22Rv1 (cell line): ENCODE measurements around the gene CD93.

Experiments
- ZFX ChIP-seq: fragments of 450-650 bp; IDR thresholded peaks from 2 replicates; pipeline ENCODE4 v1.6.1; 2017; ENCODE audit warnings: antibody characterized with exemption, borderline replicate concordance
- TF ChIP-seq, protein P1 (sequence below): fragments of 450-650 bp; IDR thresholded peaks from 2 replicates; pipeline ENCODE4 v1.5.1; 2017; ENCODE audit warnings: mild to moderate bottlenecking

DNA sequence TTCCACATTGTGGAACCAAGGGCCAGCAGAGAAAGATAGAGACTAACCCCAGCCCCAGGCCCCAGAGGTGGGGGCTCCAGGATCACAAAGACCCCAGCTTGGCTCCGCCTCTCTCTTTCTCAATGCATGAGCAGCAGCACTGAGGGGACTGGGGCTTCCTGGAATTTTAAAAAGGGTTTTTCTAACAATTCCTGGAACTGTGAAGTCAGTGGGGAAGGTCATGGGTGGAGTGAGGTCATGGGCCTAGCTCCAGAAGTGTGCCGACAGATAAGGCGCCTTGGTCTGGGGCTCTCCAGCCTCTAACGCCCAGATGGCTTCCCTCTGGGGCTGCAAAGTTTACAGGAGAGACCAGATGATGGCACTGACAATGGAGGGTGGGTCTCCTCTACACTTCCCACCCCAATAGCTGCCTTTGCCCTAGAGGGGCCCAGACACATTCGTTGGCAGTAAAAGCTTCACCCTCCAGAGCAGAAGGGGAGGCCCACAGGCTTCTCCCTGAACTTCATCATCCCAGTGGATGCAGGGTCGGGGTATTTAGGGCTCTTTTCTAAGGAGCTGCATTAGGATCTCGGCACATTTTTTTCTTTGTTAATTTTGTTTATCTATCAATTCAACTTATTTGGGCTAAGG, 46.9 kb upstream of the CD93 start:
- TF ChIP-seq, protein P1, sequence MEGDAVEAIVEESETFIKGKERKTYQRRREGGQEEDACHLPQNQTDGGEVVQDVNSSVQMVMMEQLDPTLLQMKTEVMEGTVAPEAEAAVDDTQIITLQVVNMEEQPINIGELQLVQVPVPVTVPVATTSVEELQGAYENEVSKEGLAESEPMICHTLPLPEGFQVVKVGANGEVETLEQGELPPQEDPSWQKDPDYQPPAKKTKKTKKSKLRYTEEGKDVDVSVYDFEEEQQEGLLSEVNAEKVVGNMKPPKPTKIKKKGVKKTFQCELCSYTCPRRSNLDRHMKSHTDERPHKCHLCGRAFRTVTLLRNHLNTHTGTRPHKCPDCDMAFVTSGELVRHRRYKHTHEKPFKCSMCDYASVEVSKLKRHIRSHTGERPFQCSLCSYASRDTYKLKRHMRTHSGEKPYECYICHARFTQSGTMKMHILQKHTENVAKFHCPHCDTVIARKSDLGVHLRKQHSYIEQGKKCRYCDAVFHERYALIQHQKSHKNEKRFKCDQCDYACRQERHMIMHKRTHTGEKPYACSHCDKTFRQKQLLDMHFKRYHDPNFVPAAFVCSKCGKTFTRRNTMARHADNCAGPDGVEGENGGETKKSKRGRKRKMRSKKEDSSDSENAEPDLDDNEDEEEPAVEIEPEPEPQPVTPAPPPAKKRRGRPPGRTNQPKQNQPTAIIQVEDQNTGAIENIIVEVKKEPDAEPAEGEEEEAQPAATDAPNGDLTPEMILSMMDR = no peak
- TF ChIP-seq ZFX = no peak
